Measurements from ENCODE around the gene ACER2. TPM values are rescaled to one million over a fixed set of nuclear protein-coding genes. Genes with fewer than 3 reads are reported as not detected.

ACER2 gene
- total and polyA plus RNA-seq, 2 experiments from 2014 or later = 0.87 to 14.6 TPM

- no peak for ATAC-seq
- no peak overlapping the region for H3K27ac Mint-ChIP-seq
Observed at GRCh38 chr9:19451240-19452087, 42.7 kb downstream of the ACER2 start.

More at GRCh38 chr9:19451240-19452087, 42.7 kb downstream of the ACER2 start:
- Mint-ChIP-seq H3K9me3 (no peaks in the 10 kb centered on the region), H3K36me3 (ENCODE audit: low read depth) (peaks cover 21% of the 10 kb centered on the region; the same call in 2 of the 3 replicates), H3K4me3 (no peak overlapping the region), H3K27me3 (ENCODE audit: insufficient read depth, low read depth, poor library complexity) (peaks cover 1% of the 10 kb centered on the region), H3K4me1 (peaks cover 29% of the 10 kb centered on the region)
- no peaks in the 10 kb centered on the region for H3K79me2 ChIP-seq (replicated peaks; ENCODE audit: insufficient read depth)
- 0 out of 2 replicates have a peak, but pooled peaks cover 4% of the 10 kb centered on the region for H3K9me2 ChIP-seq (ENCODE audit: insufficient read depth)
- H3F3A ChIP-seq (replicated peaks; ENCODE audit: low read depth) = no peaks in the 10 kb centered on the region
- no peaks in the 10 kb centered on the region; the same call in 1 of the 2 replicates for H3K36me3 ChIP-seq (ENCODE audit: insufficient read depth)
- H3K27ac ChIP-seq (ENCODE audit: low read depth) = no peak overlapping the region
- DNase-seq (ENCODE audit: low spot score) = no peak
- TF ChIP-seq CREB1 (CRISPR knock-in tag; IDR thresholded peaks at IDR 0.05; ENCODE audit: low read depth) (no peak), ZNF114 (CRISPR knock-in tag; IDR thresholded peaks at IDR 0.05) (no peak), JUNB (IDR thresholded peaks at IDR 0.05; ENCODE audit: unreplicated experiment) (no peak), EZH2phosphoT487 (IDR thresholded peaks at IDR 0.05; ENCODE audit: unreplicated experiment) (no peak), EZH2 (IDR thresholded peaks at IDR 0.05; ENCODE audit: low read depth, unreplicated experiment) (no peak), ZNF331 (CRISPR knock-in tag; IDR thresholded peaks at IDR 0.05; ENCODE audit: low read depth) (no peak), POLR2AphosphoS5 (IDR thresholded peaks at IDR 0.05; ENCODE audit: low read depth) (no peak), STAT1 (IDR thresholded peaks at IDR 0.05; ENCODE audit: unreplicated experiment) (no peak), NANOG (IDR thresholded peaks at IDR 0.05; ENCODE audit: borderline replicate concordance) (no peak), ETS1 (IDR thresholded peaks at IDR 0.05) (no peak)
- TF ChIP-seq, protein P1, sequence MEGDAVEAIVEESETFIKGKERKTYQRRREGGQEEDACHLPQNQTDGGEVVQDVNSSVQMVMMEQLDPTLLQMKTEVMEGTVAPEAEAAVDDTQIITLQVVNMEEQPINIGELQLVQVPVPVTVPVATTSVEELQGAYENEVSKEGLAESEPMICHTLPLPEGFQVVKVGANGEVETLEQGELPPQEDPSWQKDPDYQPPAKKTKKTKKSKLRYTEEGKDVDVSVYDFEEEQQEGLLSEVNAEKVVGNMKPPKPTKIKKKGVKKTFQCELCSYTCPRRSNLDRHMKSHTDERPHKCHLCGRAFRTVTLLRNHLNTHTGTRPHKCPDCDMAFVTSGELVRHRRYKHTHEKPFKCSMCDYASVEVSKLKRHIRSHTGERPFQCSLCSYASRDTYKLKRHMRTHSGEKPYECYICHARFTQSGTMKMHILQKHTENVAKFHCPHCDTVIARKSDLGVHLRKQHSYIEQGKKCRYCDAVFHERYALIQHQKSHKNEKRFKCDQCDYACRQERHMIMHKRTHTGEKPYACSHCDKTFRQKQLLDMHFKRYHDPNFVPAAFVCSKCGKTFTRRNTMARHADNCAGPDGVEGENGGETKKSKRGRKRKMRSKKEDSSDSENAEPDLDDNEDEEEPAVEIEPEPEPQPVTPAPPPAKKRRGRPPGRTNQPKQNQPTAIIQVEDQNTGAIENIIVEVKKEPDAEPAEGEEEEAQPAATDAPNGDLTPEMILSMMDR (conservative IDR thresholded peaks at IDR 0.05; ENCODE audit: low read depth in 2 of 2) = no peak
- TF ChIP-seq, protein P2, sequence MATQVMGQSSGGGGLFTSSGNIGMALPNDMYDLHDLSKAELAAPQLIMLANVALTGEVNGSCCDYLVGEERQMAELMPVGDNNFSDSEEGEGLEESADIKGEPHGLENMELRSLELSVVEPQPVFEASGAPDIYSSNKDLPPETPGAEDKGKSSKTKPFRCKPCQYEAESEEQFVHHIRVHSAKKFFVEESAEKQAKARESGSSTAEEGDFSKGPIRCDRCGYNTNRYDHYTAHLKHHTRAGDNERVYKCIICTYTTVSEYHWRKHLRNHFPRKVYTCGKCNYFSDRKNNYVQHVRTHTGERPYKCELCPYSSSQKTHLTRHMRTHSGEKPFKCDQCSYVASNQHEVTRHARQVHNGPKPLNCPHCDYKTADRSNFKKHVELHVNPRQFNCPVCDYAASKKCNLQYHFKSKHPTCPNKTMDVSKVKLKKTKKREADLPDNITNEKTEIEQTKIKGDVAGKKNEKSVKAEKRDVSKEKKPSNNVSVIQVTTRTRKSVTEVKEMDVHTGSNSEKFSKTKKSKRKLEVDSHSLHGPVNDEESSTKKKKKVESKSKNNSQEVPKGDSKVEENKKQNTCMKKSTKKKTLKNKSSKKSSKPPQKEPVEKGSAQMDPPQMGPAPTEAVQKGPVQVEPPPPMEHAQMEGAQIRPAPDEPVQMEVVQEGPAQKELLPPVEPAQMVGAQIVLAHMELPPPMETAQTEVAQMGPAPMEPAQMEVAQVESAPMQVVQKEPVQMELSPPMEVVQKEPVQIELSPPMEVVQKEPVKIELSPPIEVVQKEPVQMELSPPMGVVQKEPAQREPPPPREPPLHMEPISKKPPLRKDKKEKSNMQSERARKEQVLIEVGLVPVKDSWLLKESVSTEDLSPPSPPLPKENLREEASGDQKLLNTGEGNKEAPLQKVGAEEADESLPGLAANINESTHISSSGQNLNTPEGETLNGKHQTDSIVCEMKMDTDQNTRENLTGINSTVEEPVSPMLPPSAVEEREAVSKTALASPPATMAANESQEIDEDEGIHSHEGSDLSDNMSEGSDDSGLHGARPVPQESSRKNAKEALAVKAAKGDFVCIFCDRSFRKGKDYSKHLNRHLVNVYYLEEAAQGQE (IDR thresholded peaks at IDR 0.05; ENCODE audit: unreplicated experiment) = no peak
- TF ChIP-seq, protein P3, sequence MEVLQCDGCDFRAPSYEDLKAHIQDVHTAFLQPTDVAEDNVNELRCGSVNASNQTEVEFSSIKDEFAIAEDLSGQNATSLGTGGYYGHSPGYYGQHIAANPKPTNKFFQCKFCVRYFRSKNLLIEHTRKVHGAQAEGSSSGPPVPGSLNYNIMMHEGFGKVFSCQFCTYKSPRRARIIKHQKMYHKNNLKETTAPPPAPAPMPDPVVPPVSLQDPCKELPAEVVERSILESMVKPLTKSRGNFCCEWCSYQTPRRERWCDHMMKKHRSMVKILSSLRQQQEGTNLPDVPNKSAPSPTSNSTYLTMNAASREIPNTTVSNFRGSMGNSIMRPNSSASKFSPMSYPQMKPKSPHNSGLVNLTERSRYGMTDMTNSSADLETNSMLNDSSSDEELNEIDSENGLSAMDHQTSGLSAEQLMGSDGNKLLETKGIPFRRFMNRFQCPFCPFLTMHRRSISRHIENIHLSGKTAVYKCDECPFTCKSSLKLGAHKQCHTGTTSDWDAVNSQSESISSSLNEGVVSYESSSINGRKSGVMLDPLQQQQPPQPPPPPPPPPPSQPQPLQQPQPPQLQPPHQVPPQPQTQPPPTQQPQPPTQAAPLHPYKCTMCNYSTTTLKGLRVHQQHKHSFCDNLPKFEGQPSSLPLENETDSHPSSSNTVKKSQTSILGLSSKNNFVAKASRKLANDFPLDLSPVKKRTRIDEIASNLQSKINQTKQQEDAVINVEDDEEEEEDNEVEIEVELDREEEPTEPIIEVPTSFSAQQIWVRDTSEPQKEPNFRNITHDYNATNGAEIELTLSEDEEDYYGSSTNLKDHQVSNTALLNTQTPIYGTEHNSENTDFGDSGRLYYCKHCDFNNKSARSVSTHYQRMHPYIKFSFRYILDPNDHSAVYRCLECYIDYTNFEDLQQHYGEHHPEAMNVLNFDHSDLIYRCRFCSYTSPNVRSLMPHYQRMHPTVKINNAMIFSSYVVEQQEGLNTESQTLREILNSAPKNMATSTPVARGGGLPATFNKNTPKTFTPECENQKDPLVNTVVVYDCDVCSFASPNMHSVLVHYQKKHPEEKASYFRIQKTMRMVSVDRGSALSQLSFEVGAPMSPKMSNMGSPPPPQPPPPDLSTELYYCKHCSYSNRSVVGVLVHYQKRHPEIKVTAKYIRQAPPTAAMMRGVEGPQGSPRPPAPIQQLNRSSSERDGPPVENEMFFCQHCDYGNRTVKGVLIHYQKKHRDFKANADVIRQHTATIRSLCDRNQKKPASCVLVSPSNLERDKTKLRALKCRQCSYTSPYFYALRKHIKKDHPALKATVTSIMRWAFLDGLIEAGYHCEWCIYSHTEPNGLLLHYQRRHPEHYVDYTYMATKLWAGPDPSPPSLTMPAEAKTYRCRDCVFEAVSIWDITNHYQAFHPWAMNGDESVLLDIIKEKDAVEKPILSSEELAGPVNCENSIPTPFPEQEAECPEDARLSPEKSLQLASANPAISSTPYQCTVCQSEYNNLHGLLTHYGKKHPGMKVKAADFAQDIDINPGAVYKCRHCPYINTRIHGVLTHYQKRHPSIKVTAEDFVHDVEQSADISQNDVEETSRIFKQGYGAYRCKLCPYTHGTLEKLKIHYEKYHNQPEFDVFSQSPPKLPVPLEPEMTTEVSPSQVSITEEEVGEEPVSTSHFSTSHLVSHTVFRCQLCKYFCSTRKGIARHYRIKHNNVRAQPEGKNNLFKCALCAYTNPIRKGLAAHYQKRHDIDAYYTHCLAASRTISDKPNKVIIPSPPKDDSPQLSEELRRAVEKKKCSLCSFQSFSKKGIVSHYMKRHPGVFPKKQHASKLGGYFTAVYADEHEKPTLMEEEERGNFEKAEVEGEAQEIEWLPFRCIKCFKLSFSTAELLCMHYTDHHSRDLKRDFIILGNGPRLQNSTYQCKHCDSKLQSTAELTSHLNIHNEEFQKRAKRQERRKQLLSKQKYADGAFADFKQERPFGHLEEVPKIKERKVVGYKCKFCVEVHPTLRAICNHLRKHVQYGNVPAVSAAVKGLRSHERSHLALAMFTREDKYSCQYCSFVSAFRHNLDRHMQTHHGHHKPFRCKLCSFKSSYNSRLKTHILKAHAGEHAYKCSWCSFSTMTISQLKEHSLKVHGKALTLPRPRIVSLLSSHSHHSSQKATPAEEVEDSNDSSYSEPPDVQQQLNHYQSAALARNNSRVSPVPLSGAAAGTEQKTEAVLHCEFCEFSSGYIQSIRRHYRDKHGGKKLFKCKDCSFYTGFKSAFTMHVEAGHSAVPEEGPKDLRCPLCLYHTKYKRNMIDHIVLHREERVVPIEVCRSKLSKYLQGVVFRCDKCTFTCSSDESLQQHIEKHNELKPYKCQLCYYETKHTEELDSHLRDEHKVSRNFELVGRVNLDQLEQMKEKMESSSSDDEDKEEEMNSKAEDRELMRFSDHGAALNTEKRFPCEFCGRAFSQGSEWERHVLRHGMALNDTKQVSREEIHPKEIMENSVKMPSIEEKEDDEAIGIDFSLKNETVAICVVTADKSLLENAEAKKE (CRISPR knock-in tag; IDR thresholded peaks at IDR 0.05) = no peak
- H3K4me2 ChIP-seq = no peak overlapping the region
- peaks cover 34% of the 10 kb centered on the region for H3K4me1 ChIP-seq (ENCODE audit: insufficient read depth)
- no peaks in the 10 kb centered on the region for H3K27me3 ChIP-seq (ENCODE audit: insufficient read depth)
- H3K4me3 ChIP-seq = no peak overlapping the region
- no peaks in the 10 kb centered on the region for H4K20me1 ChIP-seq (replicated peaks; ENCODE audit: insufficient read depth)
- H2AFZ ChIP-seq = no peak overlapping the region

Data from GM23338 (cell line).